ENCODE measurements around the gene MCM8. TPM values are rescaled to one million over a fixed set of nuclear protein-coding genes. Genes with fewer than 3 reads are reported as not detected.

MCM8 gene
- total RNA-seq, 4 donors from 2014 or later: 3.9 to 5.2 (median 4.5) TPM

DNA sequence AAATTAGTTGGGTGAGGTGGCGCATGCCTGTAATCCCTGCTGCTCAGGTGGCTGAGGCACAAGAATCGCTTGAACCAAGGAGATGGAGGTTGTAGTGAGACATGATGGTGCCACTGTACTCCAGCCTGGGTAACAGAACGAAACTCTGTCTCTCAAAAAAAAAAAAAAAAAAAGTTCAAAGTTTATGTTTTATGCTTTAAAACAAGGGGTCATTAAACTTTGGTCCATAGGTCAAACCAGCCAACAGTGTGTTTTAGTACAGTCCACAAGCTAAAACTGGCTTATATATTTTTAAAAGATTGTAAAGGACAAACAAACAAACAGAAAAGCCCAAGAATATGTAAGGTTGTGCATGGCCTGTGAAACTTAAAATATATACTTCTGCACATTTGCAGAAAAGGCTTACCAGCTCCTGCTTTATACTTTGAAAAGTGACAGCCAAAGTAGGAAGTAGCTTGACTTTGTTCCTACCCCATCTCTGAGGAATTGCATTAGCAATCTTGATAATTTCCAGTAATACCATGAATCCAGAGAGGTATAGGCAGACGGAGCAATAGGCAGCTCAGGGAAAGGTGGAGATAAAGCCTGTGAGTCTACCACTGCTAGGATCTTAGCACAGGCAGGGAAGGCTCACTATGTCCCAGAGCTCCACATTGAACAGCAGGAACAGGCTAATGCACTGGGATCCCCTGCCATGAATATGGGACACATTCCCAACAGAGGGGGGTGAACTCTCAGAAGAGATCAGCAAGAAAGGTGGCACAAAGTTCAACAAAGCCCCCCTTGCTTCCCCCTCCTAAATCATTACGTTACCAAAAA is 30.5 kb downstream of the MCM8 start:
- Histone ChIP-seq H3K36me3 (peaks cover 0 to 6% of the 10 kb centered on the region in 2 donors), H3K27ac (no peak overlapping the region), H3K4me3 (replicated peaks in 1 of 3) (no peak overlapping the region), H3K9me3 (no peaks in the 10 kb centered on the region), H3K27me3 (no peaks in the 10 kb centered on the region), H3K4me1 (no peaks in the 10 kb centered on the region)
- WGBS, 2 donors: 76 to 97% methylated on average over 5 of the region's 5 CpGs
- DNase-seq: no peak
- no peak for TF ChIP-seq POLR2A (IDR thresholded peaks at IDR 0.05)
- TF ChIP-seq, protein P1, sequence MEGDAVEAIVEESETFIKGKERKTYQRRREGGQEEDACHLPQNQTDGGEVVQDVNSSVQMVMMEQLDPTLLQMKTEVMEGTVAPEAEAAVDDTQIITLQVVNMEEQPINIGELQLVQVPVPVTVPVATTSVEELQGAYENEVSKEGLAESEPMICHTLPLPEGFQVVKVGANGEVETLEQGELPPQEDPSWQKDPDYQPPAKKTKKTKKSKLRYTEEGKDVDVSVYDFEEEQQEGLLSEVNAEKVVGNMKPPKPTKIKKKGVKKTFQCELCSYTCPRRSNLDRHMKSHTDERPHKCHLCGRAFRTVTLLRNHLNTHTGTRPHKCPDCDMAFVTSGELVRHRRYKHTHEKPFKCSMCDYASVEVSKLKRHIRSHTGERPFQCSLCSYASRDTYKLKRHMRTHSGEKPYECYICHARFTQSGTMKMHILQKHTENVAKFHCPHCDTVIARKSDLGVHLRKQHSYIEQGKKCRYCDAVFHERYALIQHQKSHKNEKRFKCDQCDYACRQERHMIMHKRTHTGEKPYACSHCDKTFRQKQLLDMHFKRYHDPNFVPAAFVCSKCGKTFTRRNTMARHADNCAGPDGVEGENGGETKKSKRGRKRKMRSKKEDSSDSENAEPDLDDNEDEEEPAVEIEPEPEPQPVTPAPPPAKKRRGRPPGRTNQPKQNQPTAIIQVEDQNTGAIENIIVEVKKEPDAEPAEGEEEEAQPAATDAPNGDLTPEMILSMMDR (IDR thresholded peaks at IDR 0.05): no peak
- intact Hi-C loops (cut with DNase I): no loop called here

- intact Hi-C loops (cut with DNase I): no loop called here
- Histone ChIP-seq H3K27ac (no peak overlapping the region), H3K9me3 (no peaks in the 10 kb centered on the region), H3K4me1 (no peaks in the 10 kb centered on the region), H3K27me3 (no peaks in the 10 kb centered on the region), H3K36me3 (peaks cover 0 to 4% of the 10 kb centered on the region in 2 donors), H3K4me3 (replicated peaks in 1 of 3) (no peak overlapping the region)
- WGBS, 2 donors: 97 to 98% methylated on average over 2 of the region's 2 CpGs
- TF ChIP-seq POLR2A (IDR thresholded peaks at IDR 0.05): no peak
- TF ChIP-seq, protein P1 (IDR thresholded peaks at IDR 0.05): no peak
- DNase-seq: no peak
Measured at GRCh38 chr20:5987383-5987782, 36.9 kb downstream of the MCM8 start.

DNA sequence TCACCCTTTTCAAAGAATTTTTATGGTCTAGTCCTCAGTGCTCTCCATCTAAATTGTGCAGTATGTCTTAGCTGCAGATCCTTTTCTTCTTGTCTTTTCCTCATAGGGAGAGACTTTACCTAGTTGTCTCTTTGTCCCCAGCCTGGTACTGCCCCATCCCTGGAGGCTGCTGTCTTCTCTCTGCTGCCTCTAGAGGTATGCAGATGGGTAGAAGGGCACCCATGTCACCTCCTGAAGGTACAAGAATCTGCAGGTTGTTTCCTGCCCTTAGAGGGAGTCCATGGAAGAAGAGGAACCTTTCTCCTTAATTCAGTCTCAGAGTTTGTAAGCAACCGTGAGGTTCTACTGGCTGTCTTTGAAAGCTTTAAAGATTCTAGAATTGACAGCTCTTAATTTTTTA is 39.1 kb downstream of the MCM8 start:
- 96 to 100% methylated on average over 1 of the region's 1 CpG for WGBS, 2 donors
- intact Hi-C loops (cut with DNase I): no loop called here

GRCh38 chr20:5990946-5991345 is 40.5 kb downstream of the MCM8 start:
- TF ChIP-seq, protein P1 (IDR thresholded peaks at IDR 0.05): no peak
- Histone ChIP-seq H3K27me3 (no peaks in the 10 kb centered on the region), H3K4me1 (no peaks in the 10 kb centered on the region), H3K36me3 (peaks cover 0 to 4% of the 10 kb centered on the region in 2 donors), H3K27ac (no peak overlapping the region), H3K9me3 (no peaks in the 10 kb centered on the region), H3K4me3 (replicated peaks in 1 of 3) (no peak overlapping the region)
- no peak for DNase-seq
- intact Hi-C loops (cut with DNase I): no loop called here
- WGBS, 2 donors: 95 to 96% methylated on average over 3 of the region's 3 CpGs

More for the DNA sequence above, 39.1 kb downstream of the MCM8 start:
- DNase-seq: no peak
- Histone ChIP-seq H3K27ac (no peak overlapping the region), H3K4me1 (no peaks in the 10 kb centered on the region), H3K27me3 (no peaks in the 10 kb centered on the region), H3K36me3 (peaks cover 0 to 4% of the 10 kb centered on the region in 2 donors), H3K9me3 (no peaks in the 10 kb centered on the region), H3K4me3 (replicated peaks in 1 of 3) (no peak overlapping the region)
- no peak for TF ChIP-seq POLR2A (IDR thresholded peaks at IDR 0.05)
- TF ChIP-seq, protein P1 (IDR thresholded peaks at IDR 0.05): no peak

GRCh38 chr20:5991623-5992441 is 41.4 kb downstream of the MCM8 start:
- H3K9me3 ChIP-seq: no peaks in the 10 kb centered on the region
- peaks cover 0 to 4% of the 10 kb centered on the region in 2 donors for H3K36me3 ChIP-seq
- WGBS, 2 donors: 91 to 92% methylated on average over 2 of the region's 2 CpGs
- TF ChIP-seq POLR2A (IDR thresholded peaks at IDR 0.05): no peak
- TF ChIP-seq, protein P1 (IDR thresholded peaks at IDR 0.05): no peak
- H3K27me3 ChIP-seq: no peaks in the 10 kb centered on the region
- no peak overlapping the region for H3K4me3 ChIP-seq (replicated peaks in 1 of 3)
- H3K4me1 ChIP-seq: no peaks in the 10 kb centered on the region
- H3K27ac ChIP-seq: no peak overlapping the region
- no peak for DNase-seq
- intact Hi-C loops (cut with DNase I): no loop called here

All from thyroid gland (tissue), 4 donors.